HCT116 (cell line): ENCODE results near the gene DNASE1L1. TPM values are rescaled to one million over a fixed set of nuclear protein-coding genes. Genes with fewer than 3 reads are reported as not detected.

Source experiments
- ATAC-seq: fragments of 200-7000 bp; cut with Tn5 transposase; 2 replicates; pipeline ENCODE4 v1.9.1; 2020; ENCODE audit warnings: mild to moderate bottlenecking, moderate library complexity
- BruUV-seq: library from RNA; stranded (reverse); fragments of 400-500 nt; replicated peaks from 2 replicates; lab custom pipeline; 2021; lab: Mats Ljungman, UMichigan
- CTCF ChIA-PET: fragments of 300-600 bp; sonication (Branson Sonifier 250); formaldehyde crosslinking; loops from one replicate; lab custom pipeline; 2021; ENCODE audit warnings: antibody characterized with exemption; lab: Charles Lee
- POLR2A ChIA-PET: fragments of 300-600, 350-600 bp; sonication (Branson Sonifier 250); formaldehyde crosslinking; loops from one replicate; lab custom pipeline; 2021; ENCODE audit warnings: antibody characterized with exemption; lab: Charles Lee
- RAD21 ChIA-PET, 2 experiments: fragments of 300-600 bp; sonication (Branson Sonifier 250); formaldehyde crosslinking; loops; one replicate each; lab custom pipeline; 2023; ENCODE audit warnings: low total read pairs in 2 of 2; ENCODE audit not compliant: uncharacterized antibody in 2 of 2, unreplicated experiment in 2 of 2, low non-redundant PET in 1 of 2; lab: Charles Lee
- DNase-seq: peaks from one replicate; pipeline ENCODE4 v3.0.0-alpha.2; 2010; ENCODE audit warnings: low read depth, low spot score
- H2AFZ ChIP-seq: fragments of 200-600 bp; shearing (Covaris generic), sonication (generic); 2 replicates; pipeline ENCODE4 v1.6.1; 2017; ENCODE audit warnings: low read depth, mixed run types, mixed read lengths, antibody characterized with exemption, low read length; ENCODE audit not compliant: poor library complexity, severe bottlenecking
- H3K27ac ChIP-seq: 2 replicates; pipeline ENCODE4 v1.5.1; 2012; ENCODE audit warnings: low read depth, low read length
- H3K27me3 ChIP-seq: fragments of 200-600 bp; sonication (generic); 2 replicates; pipeline ENCODE4 v1.6.1; 2016; ENCODE audit warnings: mixed run types, low read length, mixed read lengths; ENCODE audit not compliant: insufficient read depth
- H3K36me3 ChIP-seq, 2 experiments: fragments of 200-500 bp in 1 of 2; fragments of 200-600 bp in 1 of 2; sonication (Bioruptor generic) in 1 of 2; sonication (generic) in 1 of 2; 2 replicates each; pipeline versions ENCODE4 v1.5.1 to v1.6.1; 2014 to 2016; ENCODE audit warnings: low read length in 2 of 2, inconsistent platforms in 1 of 2, mixed read lengths in 1 of 2, mixed run types in 1 of 2; ENCODE audit not compliant: insufficient read depth in 2 of 2, control insufficient read depth in 1 of 2
- H3K4me1 ChIP-seq, 2 experiments: fragments of 200-600 bp in 1 of 2; sonication (generic) in 1 of 2; 2 replicates each; pipeline versions ENCODE4 v1.5.1 to v1.6.1; 2012 to 2017; ENCODE audit warnings: low read length in 2 of 2, inconsistent platforms in 1 of 2, mild to moderate bottlenecking in 1 of 2, mixed read lengths in 1 of 2, mixed run types in 1 of 2, moderate library complexity in 1 of 2; ENCODE audit not compliant: insufficient read depth in 2 of 2, control insufficient read depth in 1 of 2
- H3K4me2 ChIP-seq: fragments of 200-600 bp; sonication (generic); 2 replicates; pipeline ENCODE4 v1.6.1; 2017; ENCODE audit warnings: mixed run types, low read length, mixed read lengths
- H3K4me3 ChIP-seq, 2 experiments: fragments of 200-600 bp in 1 of 2; sonication (generic) in 1 of 2; replicated peaks in 1 of 2; 2 replicates each; pipeline ENCODE4 v1.5.1; 2011 to 2016; ENCODE audit warnings: low read length in 2 of 2, control low read depth in 1 of 2, low read depth in 1 of 2, mild to moderate bottlenecking in 1 of 2, mixed read lengths in 1 of 2, mixed run types in 1 of 2
- H3K79me2 ChIP-seq: fragments of 200-600 bp; sonication (generic); 2 replicates; pipeline ENCODE4 v1.6.1; 2017; ENCODE audit warnings: mild to moderate bottlenecking, mixed run types, low read length, moderate library complexity, mixed read lengths; ENCODE audit not compliant: insufficient read depth
- H3K9ac ChIP-seq: fragments of 200-600 bp; sonication (generic); 2 replicates; pipeline ENCODE4 v1.6.1; 2016; ENCODE audit warnings: low read length, mixed read lengths
- H3K9me2 ChIP-seq: fragments of 200-600 bp; sonication (generic), shearing (Covaris generic); 2 replicates; pipeline ENCODE4 v1.6.1; 2017; ENCODE audit warnings: mixed run types, mild to moderate bottlenecking, moderate library complexity; ENCODE audit not compliant: insufficient read depth
- H3K9me3 ChIP-seq, 2 experiments: fragments of 200-500 bp in 1 of 2; fragments of 200-600 bp in 1 of 2; sonication (Bioruptor generic) in 1 of 2; sonication (generic) in 1 of 2; 2 replicates each; pipeline ENCODE4 v1.6.1; 2014 to 2017; ENCODE audit warnings: low read length in 2 of 2, mixed read lengths in 2 of 2, inconsistent platforms in 1 of 2, low read depth in 1 of 2, mild to moderate bottlenecking in 1 of 2, mixed run types in 1 of 2, moderate library complexity in 1 of 2; ENCODE audit not compliant: control insufficient read depth in 1 of 2, insufficient read depth in 1 of 2
- H4K20me1 ChIP-seq: fragments of 200-600 bp; sonication (generic), shearing (Covaris generic); 2 replicates; pipeline ENCODE4 v1.6.1; 2017; ENCODE audit warnings: mixed run types, mild to moderate bottlenecking, moderate library complexity; ENCODE audit not compliant: insufficient read depth
- CEBPB ChIP-seq: IDR thresholded peaks from 2 replicates; pipeline ENCODE4 v1.6.1; 2012; ENCODE audit warnings: low read depth
- ELF1 ChIP-seq: IDR thresholded peaks from 2 replicates; pipeline ENCODE4 v1.6.1; 2012; ENCODE audit warnings: low read depth, borderline replicate concordance
- EZH2phosphoT487 ChIP-seq: fragments of 200-600 bp; IDR thresholded peaks from 2 replicates; pipeline ENCODE4 v1.6.1; 2018; ENCODE audit warnings: antibody characterized with exemption, borderline replicate concordance
- JUND ChIP-seq: IDR thresholded peaks from 2 replicates; pipeline ENCODE4 v1.6.1; 2012
- MAX ChIP-seq: IDR thresholded peaks from 2 replicates; pipeline ENCODE4 v1.6.1; 2012
- POLR2A ChIP-seq: IDR thresholded peaks from 2 replicates; pipeline ENCODE4 v1.7.0; 2011; ENCODE audit warnings: borderline replicate concordance; ENCODE audit not compliant: insufficient read depth, insufficient read length; ENCODE audit errors: extremely low read depth
- SIN3A ChIP-seq: IDR thresholded peaks from 2 replicates; pipeline ENCODE4 v1.6.1; 2012; ENCODE audit warnings: low read depth
- SRF ChIP-seq: IDR thresholded peaks from 2 replicates; pipeline ENCODE4 v1.6.1; 2012; ENCODE audit warnings: low read depth
- YY1 ChIP-seq: IDR thresholded peaks from 2 replicates; pipeline ENCODE4 v1.6.1; 2011; ENCODE audit warnings: low read length, low read depth, moderate library complexity, mild to moderate bottlenecking; ENCODE audit not compliant: insufficient replicate concordance; ENCODE audit errors: extremely low read depth
- intact Hi-C: fragments of 100-400 bp; cut with micrococcal nuclease; formaldehyde crosslinking; loops from 2 replicates; pipeline ENCODE4 v1.10.0; 2022
- total RNA-seq: library from RNA; stranded (reverse); gene quantifications from one replicate; pipeline ENCODE4 v1.2.1, GENCODE V29; 2021; ENCODE audit not compliant: unreplicated experiment
- TF ChIP-seq, protein P1 (sequence below): IDR thresholded peaks from 2 replicates; pipeline ENCODE4 v1.6.1; 2012
- TF ChIP-seq, protein P2 (sequence below), 3 experiments: fragments of 200-600 bp in 1 of 3; sonication (generic) in 1 of 3; IDR thresholded peaks in 2 of 3; conservative IDR thresholded peaks in 1 of 3; 2 replicates each; pipeline ENCODE4 v1.5.1; 2012 to 2017; ENCODE audit warnings: low read depth in 2 of 3, low read length in 2 of 3, antibody characterized with exemption in 1 of 3, borderline replicate concordance in 1 of 3, control low read depth in 1 of 3, mild to moderate bottlenecking in 1 of 3, mixed read lengths in 1 of 3, mixed run types in 1 of 3, moderate library complexity in 1 of 3; ENCODE audit not compliant: insufficient read depth in 1 of 3

The DNASE1L1 gene
- total RNA-seq, 1 experiment from 2014 or later = 16.5 TPM

- ATAC-seq (no peak), DNase-seq (no peak)
- ChIA-PET CTCF (no interaction called here), RAD21 (no interaction called here), POLR2A (no interaction called here)
- Histone ChIP-seq H3K9me3 (no peaks in the 10 kb centered on the region), H3K4me2 (no peak overlapping the region), H3K9me2 (no peaks in the 10 kb centered on the region), H3K79me2 (no peaks in the 10 kb centered on the region), H3K4me3 (no peak overlapping the region), H2AFZ (no peak overlapping the region), H4K20me1 (no peaks in the 10 kb centered on the region), H3K9ac (no peak overlapping the region), H3K36me3 (peaks cover 6 to 8% of the 10 kb centered on the region in 2 experiments; a peak in 2 of 4 replicates), H3K4me1 (no peaks in the 10 kb centered on the region), H3K27ac (no peak overlapping the region), H3K27me3 (no peaks in the 10 kb centered on the region)
- BruUV-seq = TSS peak; percentile 37
- intact Hi-C loops = no loop called here
- TF ChIP-seq SRF = no peak
- no peak for TF ChIP-seq ELF1
- TF ChIP-seq, protein P1, sequence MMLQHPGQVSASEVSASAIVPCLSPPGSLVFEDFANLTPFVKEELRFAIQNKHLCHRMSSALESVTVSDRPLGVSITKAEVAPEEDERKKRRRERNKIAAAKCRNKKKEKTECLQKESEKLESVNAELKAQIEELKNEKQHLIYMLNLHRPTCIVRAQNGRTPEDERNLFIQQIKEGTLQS = no peak
- TF ChIP-seq POLR2A = no peak
- no peak for TF ChIP-seq SIN3A
- TF ChIP-seq, protein P2, sequence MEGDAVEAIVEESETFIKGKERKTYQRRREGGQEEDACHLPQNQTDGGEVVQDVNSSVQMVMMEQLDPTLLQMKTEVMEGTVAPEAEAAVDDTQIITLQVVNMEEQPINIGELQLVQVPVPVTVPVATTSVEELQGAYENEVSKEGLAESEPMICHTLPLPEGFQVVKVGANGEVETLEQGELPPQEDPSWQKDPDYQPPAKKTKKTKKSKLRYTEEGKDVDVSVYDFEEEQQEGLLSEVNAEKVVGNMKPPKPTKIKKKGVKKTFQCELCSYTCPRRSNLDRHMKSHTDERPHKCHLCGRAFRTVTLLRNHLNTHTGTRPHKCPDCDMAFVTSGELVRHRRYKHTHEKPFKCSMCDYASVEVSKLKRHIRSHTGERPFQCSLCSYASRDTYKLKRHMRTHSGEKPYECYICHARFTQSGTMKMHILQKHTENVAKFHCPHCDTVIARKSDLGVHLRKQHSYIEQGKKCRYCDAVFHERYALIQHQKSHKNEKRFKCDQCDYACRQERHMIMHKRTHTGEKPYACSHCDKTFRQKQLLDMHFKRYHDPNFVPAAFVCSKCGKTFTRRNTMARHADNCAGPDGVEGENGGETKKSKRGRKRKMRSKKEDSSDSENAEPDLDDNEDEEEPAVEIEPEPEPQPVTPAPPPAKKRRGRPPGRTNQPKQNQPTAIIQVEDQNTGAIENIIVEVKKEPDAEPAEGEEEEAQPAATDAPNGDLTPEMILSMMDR (IDR thresholded peaks at IDR 0.05 in 2 of 3, conservative IDR thresholded peaks at IDR 0.05 in 1 of 3; ENCODE audit: borderline replicate concordance in 1 of 3, insufficient read depth in 1 of 3, low read depth in 2 of 3, low read length in 2 of 3) = no peak
- TF ChIP-seq EZH2phosphoT487 = no peak
- no peak for TF ChIP-seq CEBPB
- TF ChIP-seq YY1 = no peak
- TF ChIP-seq JUND = no peak
- TF ChIP-seq MAX = no peak
These were observed 56.6 kb downstream of the DNASE1L1 start for GRCh38 chrX:154352466-154352865.
